Measurements from ENCODE around the gene S100A4. TPM values are rescaled to one million over a fixed set of nuclear protein-coding genes. Genes with fewer than 3 reads are reported as not detected.

S100A4 gene
- 30.9 TPM for polyA plus RNA-seq (2012; ENCODE audit: insufficient read length, low read depth)

- no peak for TF ChIP-seq POLR2AphosphoS5 (IDR thresholded peaks at IDR 0.05; ENCODE audit: low read depth, low read length)
These were observed at the start of gene S100A4 for GRCh38 chr1:153545067-153546055. S100A4 (minus strand) TSS chr1:153545806; CDS start chr1:153544794, 1,012 bp downstream.

DNA sequence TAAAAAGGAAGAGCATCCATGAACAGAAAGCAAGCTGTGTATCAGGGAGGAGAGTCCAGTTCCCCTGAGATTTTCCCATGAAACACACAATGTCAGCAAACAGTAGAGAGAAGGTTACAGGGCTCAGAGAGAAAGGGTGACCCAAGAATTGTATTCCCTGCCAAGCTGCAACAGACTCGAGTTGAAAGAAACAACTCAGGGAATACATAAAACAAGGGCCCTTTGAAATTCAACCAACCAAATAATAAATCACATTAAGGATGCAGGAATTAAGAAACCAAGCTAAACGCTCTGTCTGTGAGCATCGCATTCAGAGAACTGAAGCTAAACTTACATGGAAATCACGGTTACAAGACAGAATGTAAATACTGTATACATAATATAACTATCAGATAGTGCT is 47.1 kb upstream of the S100A4 start:
- TF ChIP-seq POLR2AphosphoS5 (IDR thresholded peaks at IDR 0.05; ENCODE audit: low read depth, low read length) (no peak), TAF1 (IDR thresholded peaks at IDR 0.05; ENCODE audit: borderline replicate concordance, insufficient read depth, low read length) (no peak)

DNA sequence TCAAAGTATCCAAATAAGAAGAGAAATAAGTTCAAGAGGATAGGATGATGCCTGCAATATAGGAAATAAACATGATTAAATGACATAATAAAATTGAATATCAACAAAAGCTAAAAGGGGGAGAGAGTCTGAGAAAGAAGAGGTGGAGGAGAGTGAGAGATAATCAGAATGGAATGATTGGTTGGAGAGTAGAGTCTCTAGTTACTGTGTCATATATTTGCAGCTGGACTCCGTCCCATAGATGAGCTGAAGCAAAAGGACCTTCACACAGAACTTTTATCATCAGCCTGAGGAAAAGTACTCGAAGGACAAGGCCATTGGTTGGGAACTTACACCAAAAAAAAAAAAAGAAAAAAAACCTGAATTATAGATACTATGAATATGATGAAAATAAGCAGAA is 42.9 kb upstream of the S100A4 start:
- no peak for TF ChIP-seq TAF1 (IDR thresholded peaks at IDR 0.05; ENCODE audit: borderline replicate concordance, insufficient read depth, low read length)
- no peak for TF ChIP-seq SIN3A (IDR thresholded peaks at IDR 0.05; ENCODE audit: borderline replicate concordance, insufficient read depth, low read length)
- TF ChIP-seq, protein P1, sequence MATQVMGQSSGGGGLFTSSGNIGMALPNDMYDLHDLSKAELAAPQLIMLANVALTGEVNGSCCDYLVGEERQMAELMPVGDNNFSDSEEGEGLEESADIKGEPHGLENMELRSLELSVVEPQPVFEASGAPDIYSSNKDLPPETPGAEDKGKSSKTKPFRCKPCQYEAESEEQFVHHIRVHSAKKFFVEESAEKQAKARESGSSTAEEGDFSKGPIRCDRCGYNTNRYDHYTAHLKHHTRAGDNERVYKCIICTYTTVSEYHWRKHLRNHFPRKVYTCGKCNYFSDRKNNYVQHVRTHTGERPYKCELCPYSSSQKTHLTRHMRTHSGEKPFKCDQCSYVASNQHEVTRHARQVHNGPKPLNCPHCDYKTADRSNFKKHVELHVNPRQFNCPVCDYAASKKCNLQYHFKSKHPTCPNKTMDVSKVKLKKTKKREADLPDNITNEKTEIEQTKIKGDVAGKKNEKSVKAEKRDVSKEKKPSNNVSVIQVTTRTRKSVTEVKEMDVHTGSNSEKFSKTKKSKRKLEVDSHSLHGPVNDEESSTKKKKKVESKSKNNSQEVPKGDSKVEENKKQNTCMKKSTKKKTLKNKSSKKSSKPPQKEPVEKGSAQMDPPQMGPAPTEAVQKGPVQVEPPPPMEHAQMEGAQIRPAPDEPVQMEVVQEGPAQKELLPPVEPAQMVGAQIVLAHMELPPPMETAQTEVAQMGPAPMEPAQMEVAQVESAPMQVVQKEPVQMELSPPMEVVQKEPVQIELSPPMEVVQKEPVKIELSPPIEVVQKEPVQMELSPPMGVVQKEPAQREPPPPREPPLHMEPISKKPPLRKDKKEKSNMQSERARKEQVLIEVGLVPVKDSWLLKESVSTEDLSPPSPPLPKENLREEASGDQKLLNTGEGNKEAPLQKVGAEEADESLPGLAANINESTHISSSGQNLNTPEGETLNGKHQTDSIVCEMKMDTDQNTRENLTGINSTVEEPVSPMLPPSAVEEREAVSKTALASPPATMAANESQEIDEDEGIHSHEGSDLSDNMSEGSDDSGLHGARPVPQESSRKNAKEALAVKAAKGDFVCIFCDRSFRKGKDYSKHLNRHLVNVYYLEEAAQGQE (IDR thresholded peaks at IDR 0.05; ENCODE audit: insufficient read depth in 1 of 2, low read depth in 2 of 2, low read length in 2 of 2) = no peak
- no peak for TF ChIP-seq FOXP2 (optimal IDR thresholded peaks at IDR 0.05; ENCODE audit: borderline replicate concordance, extremely low read depth, extremely low read length, insufficient read depth)
- no peak for TF ChIP-seq POLR2AphosphoS5 (IDR thresholded peaks at IDR 0.05; ENCODE audit: low read depth, low read length)

GRCh38 chr1:153587314-153587713 is 41.7 kb upstream of the S100A4 start:
- no peak for TF ChIP-seq POLR2AphosphoS5 (IDR thresholded peaks at IDR 0.05; ENCODE audit: low read depth, low read length)
- TF ChIP-seq, protein P1 (IDR thresholded peaks at IDR 0.05; ENCODE audit: insufficient read depth in 1 of 2, low read depth in 2 of 2, low read length in 2 of 2) = 0 out of 4 replicates have a peak, but pooled peaks of 1 of the 2 experiments have one; percentile 7
- TF ChIP-seq SIN3A (IDR thresholded peaks at IDR 0.05; ENCODE audit: borderline replicate concordance, insufficient read depth, low read length) = no peak
- no peak for TF ChIP-seq TAF1 (IDR thresholded peaks at IDR 0.05; ENCODE audit: borderline replicate concordance, insufficient read depth, low read length)
- TF ChIP-seq FOXP2 (optimal IDR thresholded peaks at IDR 0.05; ENCODE audit: borderline replicate concordance, extremely low read depth, extremely low read length, insufficient read depth) = no peak

GRCh38 chr1:153586347-153586746 is 40.7 kb upstream of the S100A4 start:
- TF ChIP-seq, protein P1 (IDR thresholded peaks at IDR 0.05; ENCODE audit: insufficient read depth in 1 of 2, low read depth in 2 of 2, low read length in 2 of 2) = no peak
- TF ChIP-seq FOXP2 (optimal IDR thresholded peaks at IDR 0.05; ENCODE audit: borderline replicate concordance, extremely low read depth, extremely low read length, insufficient read depth) (no peak), POLR2AphosphoS5 (IDR thresholded peaks at IDR 0.05; ENCODE audit: low read depth, low read length) (no peak), SIN3A (IDR thresholded peaks at IDR 0.05; ENCODE audit: borderline replicate concordance, insufficient read depth, low read length) (no peak), TAF1 (IDR thresholded peaks at IDR 0.05; ENCODE audit: borderline replicate concordance, insufficient read depth, low read length) (no peak)

DNA sequence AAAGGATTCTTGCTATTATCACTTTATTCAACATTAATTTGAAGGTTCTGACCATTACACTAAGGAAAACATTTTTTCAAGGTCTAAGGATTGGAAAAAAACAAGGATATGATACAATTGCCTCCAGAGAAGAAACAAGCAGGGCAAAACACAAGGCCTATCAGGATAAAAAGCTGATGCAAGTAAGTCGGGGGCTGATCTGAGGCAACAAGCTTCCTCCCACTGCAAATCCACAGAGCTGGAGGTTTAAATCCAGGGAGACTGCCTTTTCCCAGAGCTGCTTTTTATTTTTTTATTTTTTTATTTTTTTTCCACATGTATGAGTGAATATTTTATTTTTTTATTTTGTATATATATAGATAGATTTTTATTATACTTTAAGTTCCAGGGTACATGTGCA is 39.4 kb upstream of the S100A4 start:
- TF ChIP-seq TAF1 (IDR thresholded peaks at IDR 0.05; ENCODE audit: borderline replicate concordance, insufficient read depth, low read length) = no peak
- TF ChIP-seq FOXP2 (optimal IDR thresholded peaks at IDR 0.05; ENCODE audit: borderline replicate concordance, extremely low read depth, extremely low read length, insufficient read depth) = no peak
- TF ChIP-seq, protein P1 (IDR thresholded peaks at IDR 0.05; ENCODE audit: insufficient read depth in 1 of 2, low read depth in 2 of 2, low read length in 2 of 2) = no peak
- no peak for TF ChIP-seq POLR2AphosphoS5 (IDR thresholded peaks at IDR 0.05; ENCODE audit: low read depth, low read length)
- TF ChIP-seq SIN3A (IDR thresholded peaks at IDR 0.05; ENCODE audit: borderline replicate concordance, insufficient read depth, low read length) = no peak
